NCI-H2196 treated with DMSO at 0.1 percent for 48 hours (cell line): ENCODE data around the gene ADAMTS2.

Experiments
- DNase-seq: peaks from one replicate; lab custom pipeline; 2025; ENCODE audit not compliant: unreplicated experiment; lab: John Stamatoyannopoulos, UW

The ADAMTS2 gene

GRCh38 chr5:179269781-179270543, 75.3 kb downstream of the ADAMTS2 start:
- no peak for DNase-seq

DNA sequence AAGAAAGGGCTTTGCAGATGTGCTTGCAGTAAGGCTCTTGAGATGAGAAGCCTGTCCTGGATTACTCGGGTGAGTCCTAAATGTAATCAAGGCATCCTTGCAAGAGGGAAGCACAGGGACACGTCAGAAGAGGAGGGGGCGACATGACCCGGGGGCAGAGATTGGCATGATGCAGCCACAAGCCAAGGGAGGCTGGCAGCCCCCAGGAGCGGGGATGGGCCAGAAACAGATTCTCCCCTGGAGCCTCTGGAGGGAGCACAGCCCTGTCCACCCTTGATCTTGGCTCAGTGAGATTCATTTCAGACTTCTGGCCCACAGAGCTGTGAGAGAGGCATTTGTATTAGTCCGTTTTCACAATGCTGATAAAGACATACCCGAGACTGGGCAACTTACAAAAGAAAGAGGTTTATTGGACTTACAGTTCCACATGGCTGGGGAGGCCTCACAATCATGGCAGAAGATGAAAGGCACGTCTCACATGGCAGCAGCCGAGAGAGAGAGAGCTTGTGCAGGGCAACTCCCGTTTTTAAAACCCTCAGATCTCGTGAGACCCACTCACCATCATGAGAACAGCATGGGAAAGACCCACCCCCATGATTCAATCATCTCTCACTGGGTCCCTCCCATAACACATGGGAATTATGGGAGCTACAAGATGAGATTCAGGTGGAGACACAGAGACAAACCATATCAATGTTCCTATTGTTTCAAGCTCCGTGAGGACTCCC, 76.1 kb downstream of the ADAMTS2 start:
- no peak for DNase-seq

DNA sequence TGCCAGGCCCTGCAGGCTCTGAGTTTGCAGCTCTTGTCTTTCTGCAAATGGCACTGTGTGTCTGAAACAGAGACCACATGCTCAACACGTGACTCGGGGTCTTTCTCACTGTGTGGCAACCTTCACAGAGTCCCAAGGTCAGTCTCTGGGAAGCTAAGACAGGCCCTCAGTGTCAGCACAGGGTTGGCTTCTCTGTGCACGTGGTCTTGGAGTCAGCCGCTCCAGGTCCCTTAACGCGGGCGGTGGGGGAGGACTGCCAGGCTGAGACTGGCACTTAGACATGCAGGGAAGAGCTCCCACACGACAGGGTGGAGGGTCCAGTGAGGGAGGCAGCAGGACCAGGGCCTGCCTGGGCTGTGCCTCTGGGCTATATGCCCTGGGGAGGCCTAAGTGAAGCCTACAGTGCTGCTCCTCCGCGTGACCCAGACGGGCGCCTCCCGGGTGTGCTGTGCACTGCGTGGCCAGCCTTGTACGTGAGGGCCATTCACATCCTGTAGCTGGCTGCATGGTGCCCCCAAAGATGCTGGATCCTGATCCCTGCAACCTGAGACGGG, 76.8 kb downstream of the ADAMTS2 start:
- no peak for DNase-seq

- DNase-seq: no peak
Observed at GRCh38 chr5:179267671-179268083, 77.6 kb downstream of the ADAMTS2 start.

- DNase-seq: no peak
Observed at GRCh38 chr5:179267071-179267670, 78.1 kb downstream of the ADAMTS2 start.

DNA sequence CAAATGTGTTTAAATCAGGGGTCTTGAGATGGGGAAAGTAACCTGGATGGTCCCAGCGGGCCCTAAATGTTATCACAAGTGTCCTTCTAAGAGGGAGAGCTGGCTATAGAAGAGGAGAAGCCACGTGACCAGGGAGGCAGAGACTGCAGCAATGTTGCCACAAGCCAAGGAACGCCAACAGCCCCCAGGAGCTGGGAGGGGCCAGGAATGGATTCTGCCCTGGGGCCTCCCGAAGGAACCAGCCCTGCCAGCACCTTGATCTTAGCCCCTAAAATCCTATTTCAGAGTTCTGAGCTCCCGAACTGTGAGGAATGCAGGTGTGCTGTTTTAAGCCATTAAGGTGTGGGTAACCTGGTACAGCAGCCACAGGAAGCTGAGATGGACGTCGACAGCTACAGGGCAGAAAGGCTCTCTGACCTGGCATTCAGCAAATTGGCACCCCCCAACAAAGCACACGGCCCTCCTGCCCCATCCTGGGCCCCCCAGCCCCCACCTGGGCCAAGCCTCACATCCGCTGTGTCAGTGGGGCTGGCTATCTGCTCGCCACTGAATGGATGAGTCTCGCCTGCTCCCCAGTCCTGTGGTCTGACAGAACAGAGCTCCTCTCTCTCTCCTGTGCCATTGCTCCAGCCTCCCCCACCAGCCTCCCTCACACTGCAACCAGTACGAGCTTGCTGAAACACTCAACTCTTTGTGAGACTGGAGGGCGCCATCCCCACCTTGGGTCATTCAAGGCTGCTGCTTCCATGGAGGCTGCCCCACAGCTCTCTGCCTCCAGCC, 78.8 kb downstream of the ADAMTS2 start:
- no peak for DNase-seq

- DNase-seq: no peak
Observed at GRCh38 chr5:179265514-179266290, 79.6 kb downstream of the ADAMTS2 start.

DNA sequence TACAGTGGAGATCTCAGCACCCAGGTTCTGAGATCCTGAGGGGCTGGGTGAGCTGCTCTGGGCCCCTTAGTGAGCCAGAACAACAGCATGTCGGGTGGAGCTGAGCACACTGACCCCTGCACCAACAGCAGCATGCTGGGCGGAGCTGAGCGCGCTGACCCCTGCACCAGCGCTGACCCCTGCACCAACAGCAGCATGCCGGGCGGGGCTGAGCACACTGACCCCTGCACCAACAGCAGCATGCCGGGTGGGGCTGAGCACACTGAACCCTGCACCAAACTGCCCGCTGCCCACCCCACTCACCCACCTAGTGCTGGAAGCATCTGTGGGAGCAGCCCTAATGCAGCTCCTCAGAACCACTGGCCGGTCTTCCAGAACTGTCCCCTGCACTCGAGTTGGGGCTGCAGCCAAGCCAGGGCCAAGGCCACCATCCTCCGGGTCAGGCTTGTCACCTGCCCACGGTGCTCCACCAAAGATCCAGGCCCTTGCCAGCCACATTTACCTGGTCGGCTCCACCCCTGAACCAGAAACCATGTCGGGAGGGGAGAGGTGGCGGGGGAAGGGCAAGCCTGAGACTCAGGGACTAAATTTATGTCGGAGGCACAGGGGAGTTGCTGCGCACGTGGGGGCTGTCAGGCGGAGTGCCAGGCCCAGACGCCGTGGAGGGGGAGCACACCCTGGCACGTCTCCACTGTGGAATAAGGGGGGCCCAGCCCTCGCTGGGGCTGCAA, 80.3 kb downstream of the ADAMTS2 start:
- DNase-seq: no peak

GRCh38 chr5:179264053-179264782, 81.0 kb downstream of the ADAMTS2 start:
- DNase-seq: no peak

GRCh38 chr5:179263391-179264052, 81.7 kb downstream of the ADAMTS2 start:
- DNase-seq: no peak

- no peak for DNase-seq
Observed at GRCh38 chr5:179262126-179262920, 82.9 kb downstream of the ADAMTS2 start.

GRCh38 chr5:179261301-179262125, 83.7 kb downstream of the ADAMTS2 start:
- no peak for DNase-seq

DNA sequence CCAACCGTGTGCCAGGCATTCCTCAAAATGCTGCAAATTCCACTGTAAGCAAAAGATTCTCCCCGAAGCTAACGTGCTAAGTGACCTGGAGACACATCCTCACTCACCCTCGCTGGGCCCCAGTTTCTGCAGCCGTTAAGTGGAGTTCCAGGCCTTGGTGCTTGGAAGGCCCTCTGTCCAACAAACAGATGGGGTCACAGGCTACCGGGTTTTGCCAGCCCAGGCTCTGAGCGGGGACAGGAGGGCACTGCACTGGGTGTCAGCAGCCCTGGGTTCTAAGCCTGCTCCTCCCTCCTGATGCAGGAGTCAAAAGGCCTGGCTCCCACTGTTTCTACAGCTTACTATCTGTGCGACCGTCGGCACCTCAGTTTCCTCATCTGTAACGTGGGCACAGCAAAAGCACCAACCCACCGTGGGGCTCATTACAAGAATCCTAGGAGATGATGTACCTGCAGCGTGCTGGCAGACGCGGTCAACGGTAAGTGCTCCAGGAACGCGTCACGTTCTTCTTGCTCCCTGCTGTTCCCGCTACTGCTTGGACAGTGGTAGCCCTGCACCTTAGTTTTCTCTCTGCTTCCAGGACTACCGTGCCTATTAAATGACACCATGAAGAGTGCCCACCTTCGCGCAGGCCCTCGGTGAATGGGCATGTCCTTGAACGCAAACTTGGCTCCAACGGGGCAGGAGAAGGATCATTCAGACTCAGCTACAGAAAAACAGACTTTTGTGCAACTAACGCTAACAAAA, 84.8 kb downstream of the ADAMTS2 start:
- DNase-seq: no peak

- no peak for DNase-seq
Observed at GRCh38 chr5:179259731-179260323, 85.4 kb downstream of the ADAMTS2 start.

DNA sequence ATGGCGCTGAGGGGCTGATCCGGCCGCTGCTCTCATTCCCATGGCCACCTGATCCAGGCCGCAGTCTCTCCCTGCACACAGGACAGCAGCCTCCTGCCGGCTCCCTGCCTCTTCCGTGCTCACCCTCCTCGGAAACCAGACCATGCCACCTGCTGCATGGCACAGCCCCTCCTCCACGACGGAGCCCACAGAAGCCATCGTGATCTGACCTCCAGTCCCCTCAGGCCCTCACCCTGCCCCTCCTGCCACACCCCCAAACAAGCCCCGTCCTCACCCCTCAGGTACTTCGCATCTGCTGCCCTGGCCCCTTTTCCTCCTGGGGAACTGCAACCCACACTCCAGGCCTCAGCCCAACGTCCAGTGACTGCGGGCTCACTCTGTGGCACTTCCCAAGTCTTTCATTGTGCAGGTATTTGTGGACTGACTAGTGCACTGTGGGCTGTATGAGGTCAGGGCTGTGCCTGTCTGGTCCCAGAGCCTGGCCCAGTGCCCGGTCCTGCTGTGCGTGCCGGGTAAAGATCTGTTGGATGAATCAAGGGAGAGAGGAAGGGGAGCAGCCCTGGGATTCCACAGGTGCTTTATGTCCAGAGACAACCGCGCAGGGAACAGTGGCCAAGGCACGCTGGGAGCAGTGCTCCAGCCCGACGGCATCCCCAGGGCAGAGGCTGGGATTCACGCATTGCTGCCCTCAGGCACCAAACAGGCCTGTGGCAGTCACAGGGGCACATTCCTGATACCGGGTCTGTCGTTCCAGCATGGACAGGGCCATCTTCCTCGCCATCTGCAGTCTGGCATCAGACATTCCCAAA, 86.1 kb downstream of the ADAMTS2 start:
- no peak for DNase-seq
